T-helper 1 cell treated with Interleukin-12 subunit alpha and Interleukin-12 subunit beta and Interleukin-4 antibody, amounts not matched to agents 30 ng/mL and 1 ng/mL, for 36 hours (primary cell): ENCODE data around the gene KRT35. TPM values are rescaled to one million over a fixed set of nuclear protein-coding genes. Genes with fewer than 3 reads are reported as not detected.

Experiments used
- total RNA-seq: library from RNA; stranded (reverse); gene quantifications from 2 replicates; pipeline ENCODE4 v1.2.3, GENCODE V29; 2022

KRT35 gene
- total RNA-seq, 1 donor from 2014 or later: not detected

Other genes starting within 250 kb of the KRT35 start
- not detected in 2 replicates for gene KRTAP9-3, start 248.7 kb downstream of the KRT35 start, total RNA-seq
- gene KRTAP9-8, start 243.2 kb downstream of the KRT35 start, total RNA-seq: not detected in 2 replicates
- not detected in 2 replicates for gene KRTAP9-4, start 231.5 kb downstream of the KRT35 start, total RNA-seq
- not detected in 2 replicates for gene KRTAP9-9, start 225.8 kb downstream of the KRT35 start, total RNA-seq
- not detected in 2 replicates for gene KRTAP9-6, start 215.8 kb downstream of the KRT35 start, total RNA-seq
- gene KRTAP9-7, start 205.5 kb downstream of the KRT35 start, total RNA-seq: not detected in 2 replicates
- gene KRTAP29-1, start 178.3 kb downstream of the KRT35 start, total RNA-seq: not detected in 2 replicates
- not detected in 2 replicates for gene KRTAP16-1, start 171.8 kb downstream of the KRT35 start, total RNA-seq
- not detected in 2 replicates for gene KRTAP17-1, start 165.4 kb downstream of the KRT35 start, total RNA-seq
- not detected in 2 replicates for gene KRT33A, start 130.3 kb downstream of the KRT35 start, total RNA-seq
- gene KRT33B, start 111.3 kb downstream of the KRT35 start, total RNA-seq: not detected in 2 replicates
- not detected in 2 replicates for gene KRT34, start 98.8 kb downstream of the KRT35 start, total RNA-seq
- gene KRT31, start 83.5 kb downstream of the KRT35 start, total RNA-seq: not detected in 2 replicates
- not detected in 2 replicates for gene KRT37, start 56.6 kb downstream of the KRT35 start, total RNA-seq
- not detected in 2 replicates for gene KRT38, start 40.2 kb downstream of the KRT35 start, total RNA-seq
- not detected in 2 replicates for gene KRT32, start 13.8 kb downstream of the KRT35 start, total RNA-seq
- not detected in 2 replicates for gene KRT36, start 8.8 kb upstream of the KRT35 start, total RNA-seq
- not detected in 2 replicates for gene KRT13, start 24.5 kb upstream of the KRT35 start, total RNA-seq
- not detected in 2 replicates for gene KRT15, start 37.7 kb upstream of the KRT35 start, total RNA-seq
- not detected in 2 replicates for gene KRT19, start 47.2 kb upstream of the KRT35 start, total RNA-seq
- not detected in 2 replicates for gene KRT9, start 90.9 kb upstream of the KRT35 start, total RNA-seq
- not detected in 2 replicates for gene KRT14, start 105.7 kb upstream of the KRT35 start, total RNA-seq
- gene KRT16, start 131.6 kb upstream of the KRT35 start, total RNA-seq: not detected in 2 replicates
- 0.54 and 0.59 TPM in 2 replicates for gene KRT17, start 143.4 kb upstream of the KRT35 start, total RNA-seq
- 833 and 842 TPM in 2 replicates for gene EIF1, start 207.7 kb upstream of the KRT35 start, total RNA-seq
- not detected in 2 replicates for gene GAST, start 231.2 kb upstream of the KRT35 start, total RNA-seq